ENCODE measurements around the gene BCL11B. TPM values are rescaled to one million over a fixed set of nuclear protein-coding genes. Genes with fewer than 3 reads are reported as not detected.

BCL11B gene
- polyA plus RNA-seq, 3 donors = 2.4 to 2.7 (median 2.5) TPM

- no peak for DNase-seq (ENCODE audit: extremely low read depth in 1 of 11, low read depth in 9 of 11, low spot score in 4 of 11)
Observed at GRCh38 chr14:99120526-99121318, 151.3 kb downstream of the BCL11B start.

GRCh38 chr14:99119554-99120525 lies 152.2 kb downstream of the BCL11B start:
- no peak for DNase-seq (ENCODE audit: extremely low read depth in 1 of 11, low read depth in 9 of 11, low spot score in 4 of 11)

Other genes starting within 250 kb of the BCL11B start
- 10 to 100 TPM; 58.9 to 70.5 (median 65.5) TPM for gene SETD3, start 208.7 kb upstream of the BCL11B start, polyA plus RNA-seq (ENCODE audit: insufficient read length in 3 of 3)
- 10 to 100 TPM; 47.1 to 50.8 (median 47.6) TPM for gene CCNK, start 209.2 kb upstream of the BCL11B start, polyA plus RNA-seq (ENCODE audit: insufficient read length in 3 of 3)